Measurements from ENCODE around the gene MEX3C. TPM values are rescaled to one million over a fixed set of nuclear protein-coding genes. Genes with fewer than 3 reads are reported as not detected.

The MEX3C gene
- total and polyA plus RNA-seq, 3 experiments from 2014 or later, result 11.1 to 69.8 (median 68.6) TPM

GRCh38 chr18:51190000-51190399 lies 7.5 kb downstream of the MEX3C start:
- POLR2A ChIA-PET, result no interaction called here
- H3K27ac ChIP-seq (ENCODE audit: low read depth, low read length), result no peak overlapping the region

GRCh38 chr18:51188024-51188701 lies 9.3 kb downstream of the MEX3C start:
- Mint-ChIP-seq H3K4me3 (peak overlapping the region; percentile 35 to 82 (median 64)), H3K4me1 (peaks cover 77 to 97% (median 88%) of the 10 kb centered on the region in 3 donors), H3K36me3 (peaks cover 0 to 32% (median 0%) of the 10 kb centered on the region in 3 donors), H3K27me3 (no peaks in the 10 kb centered on the region), H3K9me3 (no peaks in the 10 kb centered on the region), H3K27ac (peak overlapping the region; percentile 54 to 95 (median 85))
- no peaks in the 10 kb centered on the region for H3K9me3 ChIP-seq (ENCODE audit: low read length)
- POLR2A ChIA-PET, result interaction anchor here (1.5 kb wide), 1 partner anchor 9 kb away, joined by 11 read pairs; the partner anchor contains the start of gene MEX3C
- peaks cover 4% of the 10 kb centered on the region for H3K36me3 ChIP-seq (ENCODE audit: insufficient read depth, low read length)
- no peak overlapping the region for H3K27ac ChIP-seq (ENCODE audit: low read depth, low read length)
- no peak for DNase-seq
- CTCF ChIA-PET, result interaction anchor here (1.0 to 1.5 kb wide), 2 partner anchors 9 to 10 kb away, joined by 3 to 5 read pairs; partner anchors contain the start of gene MEX3C
- peaks cover 71% of the 10 kb centered on the region for H3K4me1 ChIP-seq (ENCODE audit: insufficient read depth, low read length)
- no peaks in the 10 kb centered on the region for H3K27me3 ChIP-seq (ENCODE audit: insufficient read depth, low read length, poor library complexity, severe bottlenecking)
- H3K4me3 ChIP-seq (ENCODE audit: low read length), result no peak overlapping the region

More at GRCh38 chr18:51190000-51190399, 7.5 kb downstream of the MEX3C start:
- Mint-ChIP-seq H3K9me3 (no peaks in the 10 kb centered on the region), H3K36me3 (peaks cover 0 to 23% (median 0%) of the 10 kb centered on the region in 3 donors), H3K27ac (peak overlapping the region; percentile 68 to 92 (median 80)), H3K27me3 (no peaks in the 10 kb centered on the region), H3K4me1 (peaks cover 80 to 96% (median 92%) of the 10 kb centered on the region in 3 donors), H3K4me3 (peak overlapping the region in 3 of 7 donors; percentile 37 to 53 (median 43))
- CTCF ChIA-PET, result no interaction called here
- no peak for DNase-seq
- H3K36me3 ChIP-seq (ENCODE audit: insufficient read depth, low read length), result peaks cover 4% of the 10 kb centered on the region
- H3K4me3 ChIP-seq (ENCODE audit: low read length), result no peak overlapping the region
- peaks cover 83% of the 10 kb centered on the region for H3K4me1 ChIP-seq (ENCODE audit: insufficient read depth, low read length)
- H3K27me3 ChIP-seq (ENCODE audit: insufficient read depth, low read length, poor library complexity, severe bottlenecking), result no peaks in the 10 kb centered on the region
- no peaks in the 10 kb centered on the region for H3K9me3 ChIP-seq (ENCODE audit: low read length)

DNA sequence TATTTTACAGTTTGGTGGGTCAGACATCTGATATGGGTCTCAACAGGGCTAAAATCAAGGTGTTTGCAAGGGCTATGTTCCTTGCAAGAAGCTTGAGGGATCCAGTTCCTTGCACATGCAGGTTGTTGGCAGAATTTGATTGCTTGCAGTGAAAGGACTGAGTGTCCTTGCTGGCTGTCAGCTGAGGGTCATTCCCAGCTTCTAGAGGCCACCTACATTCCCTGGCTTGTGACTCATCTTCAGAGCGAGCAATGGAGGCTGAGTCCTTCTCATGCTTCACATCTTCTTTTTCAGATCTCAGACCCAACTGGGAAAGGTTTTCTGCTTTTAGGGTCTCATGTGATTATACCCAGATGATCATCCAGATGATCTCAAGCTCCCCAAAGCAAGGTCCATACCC lies 12.4 kb downstream of the MEX3C start:
- Mint-ChIP-seq H3K36me3 (peaks cover 0 to 35% (median 3%) of the 10 kb centered on the region in 3 donors), H3K4me3 (no peak overlapping the region), H3K27me3 (no peaks in the 10 kb centered on the region), H3K9me3 (no peaks in the 10 kb centered on the region), H3K4me1 (peaks cover 73 to 96% (median 89%) of the 10 kb centered on the region in 3 donors), H3K27ac (peak overlapping the region in 1 of 8 donors; percentile 24)
- no peaks in the 10 kb centered on the region for H3K9me3 ChIP-seq (ENCODE audit: low read length)
- ChIA-PET POLR2A (interaction anchor here (1.0 kb wide), 1 partner anchor 12 kb away, joined by 3 read pairs; the partner anchor contains the start of gene MEX3C), CTCF (interaction anchor here (1.6 to 2.0 kb wide), 2 partner anchors 10 to 49 kb away, joined by 3 to 6 read pairs; no protein-coding TSS in a partner anchor)
- H3K4me3 ChIP-seq (ENCODE audit: low read length), result no peak overlapping the region
- H3K4me1 ChIP-seq (ENCODE audit: insufficient read depth, low read length), result peaks cover 58% of the 10 kb centered on the region
- H3K36me3 ChIP-seq (ENCODE audit: insufficient read depth, low read length), result peaks cover 4% of the 10 kb centered on the region
- H3K27ac ChIP-seq (ENCODE audit: low read depth, low read length), result no peak overlapping the region
- H3K27me3 ChIP-seq (ENCODE audit: insufficient read depth, low read length, poor library complexity, severe bottlenecking), result no peaks in the 10 kb centered on the region
- DNase-seq, result no peak

GRCh38 chr18:51184091-51184457 lies 13.4 kb downstream of the MEX3C start:
- H3K36me3 Mint-ChIP-seq, result peaks cover 0 to 33% (median 3%) of the 10 kb centered on the region in 3 donors
- no peaks in the 10 kb centered on the region for H3K27me3 Mint-ChIP-seq
- no peak overlapping the region for H3K4me3 ChIP-seq (ENCODE audit: low read length)
- peaks cover 75 to 96% (median 91%) of the 10 kb centered on the region in 3 donors for H3K4me1 Mint-ChIP-seq
- peaks cover 4% of the 10 kb centered on the region for H3K36me3 ChIP-seq (ENCODE audit: insufficient read depth, low read length)
- peaks cover 59% of the 10 kb centered on the region for H3K4me1 ChIP-seq (ENCODE audit: insufficient read depth, low read length)
- H3K27ac ChIP-seq (ENCODE audit: low read depth, low read length), result no peak overlapping the region
- no peaks in the 10 kb centered on the region for H3K9me3 ChIP-seq (ENCODE audit: low read length)
- no peak for DNase-seq
- H3K4me3 Mint-ChIP-seq, result peak overlapping the region in 2 of 7 donors; percentile 12 to 74
- H3K9me3 Mint-ChIP-seq, result no peaks in the 10 kb centered on the region
- peak overlapping the region in 4 of 8 donors; percentile 5 to 63 (median 32) for H3K27ac Mint-ChIP-seq
- H3K27me3 ChIP-seq (ENCODE audit: insufficient read depth, low read length, poor library complexity, severe bottlenecking), result no peaks in the 10 kb centered on the region
- ChIA-PET POLR2A (no interaction called here), CTCF (no interaction called here)

GRCh38 chr18:51183372-51184090 lies 13.9 kb downstream of the MEX3C start:
- Histone ChIP-seq H3K36me3 (ENCODE audit: insufficient read depth, low read length) (peaks cover 4% of the 10 kb centered on the region), H3K27me3 (ENCODE audit: insufficient read depth, low read length, poor library complexity, severe bottlenecking) (no peaks in the 10 kb centered on the region), H3K4me1 (ENCODE audit: insufficient read depth, low read length) (peaks cover 54% of the 10 kb centered on the region), H3K4me3 (ENCODE audit: low read length) (no peak overlapping the region), H3K27ac (ENCODE audit: low read depth, low read length) (no peak overlapping the region), H3K9me3 (ENCODE audit: low read length) (no peaks in the 10 kb centered on the region)
- Mint-ChIP-seq H3K27me3 (no peaks in the 10 kb centered on the region), H3K36me3 (peaks cover 0 to 33% (median 3%) of the 10 kb centered on the region in 3 donors), H3K27ac (peak overlapping the region in 3 of 8 donors; percentile 5 to 70 (median 21)), H3K4me1 (peaks cover 71 to 92% (median 86%) of the 10 kb centered on the region in 3 donors), H3K4me3 (peak overlapping the region in 3 of 7 donors; percentile 12 to 74 (median 15)), H3K9me3 (no peaks in the 10 kb centered on the region)
- ChIA-PET CTCF (no interaction called here), POLR2A (no interaction called here)
- DNase-seq, result no peak

- peaks cover 4% of the 10 kb centered on the region for H3K36me3 ChIP-seq (ENCODE audit: insufficient read depth, low read length)
- Mint-ChIP-seq H3K4me3 (no peak overlapping the region), H3K27me3 (no peaks in the 10 kb centered on the region), H3K27ac (peak overlapping the region in 5 of 8 donors; percentile 21 to 70 (median 24)), H3K36me3 (peaks cover 0 to 36% (median 3%) of the 10 kb centered on the region in 3 donors), H3K4me1 (peaks cover 71 to 91% (median 86%) of the 10 kb centered on the region in 3 donors), H3K9me3 (no peaks in the 10 kb centered on the region)
- no peak overlapping the region for H3K27ac ChIP-seq (ENCODE audit: low read depth, low read length)
- H3K4me3 ChIP-seq (ENCODE audit: low read length), result no peak overlapping the region
- H3K27me3 ChIP-seq (ENCODE audit: insufficient read depth, low read length, poor library complexity, severe bottlenecking), result no peaks in the 10 kb centered on the region
- no peaks in the 10 kb centered on the region for H3K9me3 ChIP-seq (ENCODE audit: low read length)
- H3K4me1 ChIP-seq (ENCODE audit: insufficient read depth, low read length), result peaks cover 47% of the 10 kb centered on the region
- ChIA-PET POLR2A (no interaction called here), CTCF (no interaction called here)
- DNase-seq, result no peak
Measured at GRCh38 chr18:51182824-51183223, 14.7 kb downstream of the MEX3C start.

GRCh38 chr18:51171625-51172259 lies 25.7 kb downstream of the MEX3C start:
- DNase-seq, result no peak
- Mint-ChIP-seq H3K27me3 (no peaks in the 10 kb centered on the region), H3K36me3 (peaks cover 6 to 27% (median 10%) of the 10 kb centered on the region in 3 donors), H3K4me1 (peaks cover 41 to 80% (median 69%) of the 10 kb centered on the region in 3 donors), H3K4me3 (no peak overlapping the region), H3K9me3 (no peaks in the 10 kb centered on the region), H3K27ac (peak overlapping the region in 2 of 8 donors; percentile 30 to 39)
- H3K36me3 ChIP-seq (ENCODE audit: insufficient read depth, low read length), result peaks cover 10% of the 10 kb centered on the region
- CTCF ChIA-PET, result interaction anchor here (1.0 kb wide), 1 partner anchor 26 kb away, joined by 3 read pairs; the partner anchor contains the start of gene MEX3C
- no peak overlapping the region for H3K4me3 ChIP-seq (ENCODE audit: low read length)
- POLR2A ChIA-PET, result no interaction called here
- no peak overlapping the region for H3K27ac ChIP-seq (ENCODE audit: low read depth, low read length)
- H3K27me3 ChIP-seq (ENCODE audit: insufficient read depth, low read length, poor library complexity, severe bottlenecking), result no peaks in the 10 kb centered on the region
- H3K9me3 ChIP-seq (ENCODE audit: low read length), result no peaks in the 10 kb centered on the region
- H3K4me1 ChIP-seq (ENCODE audit: insufficient read depth, low read length), result no peaks in the 10 kb centered on the region

Data from CD8-positive, alpha-beta memory T cell (primary cell).